Stomach (tissue), 9 donors: ENCODE measurements around the gene FASTKD1. TPM values are rescaled to one million over a fixed set of nuclear protein-coding genes. Genes with fewer than 3 reads are reported as not detected.
A peak's percentile ranks its signal among the peaks of the same experiment; 100 is the strongest.
"Not testable (repeated sequence)": the region's sequence is repeated elsewhere in the genome, so short reads cannot be mapped to it uniquely, and the experiment has no call there.

Experiments used
- DNase-seq, 2 donors: peaks; one replicate each; pipeline versions ENCODE4 v3.0.0 to v3.0.0-alpha.2; 2013 to 2019
- H3K27ac ChIP-seq, 5 donors: fragments of 200-600 bp in 4 of 5; sonication (generic) in 4 of 5; one replicate each; pipeline ENCODE4 v1.5.1; 2013 to 2019; ENCODE audit warnings: mild to moderate bottlenecking in 1 of 5, moderate library complexity in 1 of 5
- H3K27me3 ChIP-seq, 3 donors: fragments of 200-600 bp; sonication (generic); one replicate each; pipeline ENCODE4 v1.5.1; 2017 to 2019; ENCODE audit warnings: mixed run types in 1 of 3
- H3K36me3 ChIP-seq, 4 donors: fragments of 200-600 bp; sonication (generic); 1 replicate in 3 of 4; 2 replicates in 1 of 4; pipeline ENCODE4 v1.5.1; 2016 to 2019
- H3K4me1 ChIP-seq, 4 donors: fragments of 200-600 bp; sonication (generic); one replicate each; pipeline ENCODE4 v1.5.1; 2016 to 2019
- H3K4me3 ChIP-seq, 4 donors: fragments of 200-600 bp; sonication (generic) in 3 of 4; one replicate each; pipeline ENCODE4 v1.5.1; 2016 to 2019; ENCODE audit warnings: mild to moderate bottlenecking in 1 of 4
- H3K9me3 ChIP-seq, 4 donors: fragments of 200-600 bp; sonication (generic); one replicate each; pipeline ENCODE4 v1.5.1; 2016 to 2019
- EP300 ChIP-seq: sonication (generic); formaldehyde crosslinking; IDR thresholded peaks from one replicate; pipeline ENCODE4 v1.6.1; 2017; ENCODE audit warnings: antibody characterized with exemption
- POLR2A ChIP-seq, 4 donors: fragments of 450-650 bp; IDR thresholded peaks; one replicate each; pipeline ENCODE4 v1.6.1; 2016; ENCODE audit warnings: antibody characterized with exemption in 4 of 4, control low read depth in 2 of 4, mild to moderate bottlenecking in 1 of 4, moderate library complexity in 1 of 4
- POLR2AphosphoS5 ChIP-seq, 3 donors: sonication (generic); formaldehyde crosslinking; IDR thresholded peaks; one replicate each; pipeline ENCODE4 v1.6.1; 2016; ENCODE audit warnings: antibody characterized with exemption in 3 of 3
- WGBS, 5 donors: extraction: QIAGEN DNeasy Blood & Tissue Kit in 3 of 5; methylation state at CpG; one replicate each; pipeline versions ENCODE4 v1.1.5 to v1.1.7; 2013 to 2018; 5-methylcytosine and 5-hydroxymethylcytosine counted together
- intact Hi-C: fragments of 100-400 bp; cut with DNase I; formaldehyde crosslinking; loops from one replicate; pipeline ENCODE4 v1.15.1; 2023; ENCODE audit warnings: low total_unique reads
- polyA plus RNA-seq, 3 donors: library from polyadenylated mRNA; stranded (reverse); fragments of 200-250 nt; gene quantifications; one replicate each; pipeline ENCODE4 v1.2.3, GENCODE V29; 2013
- total RNA-seq, 5 donors: library from RNA; depleted of rRNA; stranded (reverse); fragments of >200 nt; gene quantifications; one replicate each; pipeline versions ENCODE4 v1.1.0 to v1.2.3, GENCODE V29; 2014 to 2016
- TF ChIP-seq, protein P1 (sequence below), 7 experiments: fragments of 450-650 bp in 4 of 7; fragments of 200-600 bp in 3 of 7; sonication (generic) in 3 of 7; IDR thresholded peaks; one replicate each; pipeline ENCODE4 v1.5.1; 2016 to 2019; ENCODE audit warnings: antibody characterized with exemption in 7 of 7, control low read depth in 2 of 7, mild to moderate bottlenecking in 1 of 7
- donor health status: healthy with polysubstance abuse.
- donor health status: Bipolar disorder and iron deficiency.
- donor health status: healthy.

FASTKD1 gene
- total and polyA plus RNA-seq, 8 donors: 4.0 to 37.2 (median 21.2) TPM

DNA sequence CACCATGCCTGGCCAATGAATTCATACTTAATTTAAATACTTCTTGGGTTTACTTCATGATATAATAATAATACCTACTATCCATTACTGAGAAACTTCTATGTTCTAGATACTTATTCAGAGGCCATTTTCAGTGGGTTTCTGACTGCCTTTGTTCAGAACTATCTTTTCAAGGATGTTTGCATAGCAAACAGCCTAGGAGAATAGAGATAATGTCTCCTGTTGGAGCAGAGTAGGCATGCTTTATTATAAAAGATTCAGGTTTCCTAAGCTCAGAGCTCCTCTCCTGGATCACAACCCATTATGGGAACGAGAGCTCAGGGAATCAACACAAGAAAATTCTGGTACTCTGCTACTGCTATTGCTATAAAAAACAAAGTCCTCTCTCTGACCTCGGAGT, 11.1 kb downstream of the FASTKD1 start:
- Histone ChIP-seq H3K4me1 (peaks cover 0 to 7% (median 0%) of the 10 kb centered on the region in 4 donors), H3K27me3 (no peaks in the 10 kb centered on the region), H3K36me3 (peaks cover 0 to 24% (median 20%) of the 10 kb centered on the region in 4 donors), H3K4me3 (no peak overlapping the region), H3K27ac (no peak overlapping the region), H3K9me3 (no peaks in the 10 kb centered on the region)
- TF ChIP-seq POLR2AphosphoS5 (IDR thresholded peaks at IDR 0.05) (no peak), POLR2A (IDR thresholded peaks at IDR 0.05) (no peak), EP300 (no peak)
- TF ChIP-seq, protein P1, sequence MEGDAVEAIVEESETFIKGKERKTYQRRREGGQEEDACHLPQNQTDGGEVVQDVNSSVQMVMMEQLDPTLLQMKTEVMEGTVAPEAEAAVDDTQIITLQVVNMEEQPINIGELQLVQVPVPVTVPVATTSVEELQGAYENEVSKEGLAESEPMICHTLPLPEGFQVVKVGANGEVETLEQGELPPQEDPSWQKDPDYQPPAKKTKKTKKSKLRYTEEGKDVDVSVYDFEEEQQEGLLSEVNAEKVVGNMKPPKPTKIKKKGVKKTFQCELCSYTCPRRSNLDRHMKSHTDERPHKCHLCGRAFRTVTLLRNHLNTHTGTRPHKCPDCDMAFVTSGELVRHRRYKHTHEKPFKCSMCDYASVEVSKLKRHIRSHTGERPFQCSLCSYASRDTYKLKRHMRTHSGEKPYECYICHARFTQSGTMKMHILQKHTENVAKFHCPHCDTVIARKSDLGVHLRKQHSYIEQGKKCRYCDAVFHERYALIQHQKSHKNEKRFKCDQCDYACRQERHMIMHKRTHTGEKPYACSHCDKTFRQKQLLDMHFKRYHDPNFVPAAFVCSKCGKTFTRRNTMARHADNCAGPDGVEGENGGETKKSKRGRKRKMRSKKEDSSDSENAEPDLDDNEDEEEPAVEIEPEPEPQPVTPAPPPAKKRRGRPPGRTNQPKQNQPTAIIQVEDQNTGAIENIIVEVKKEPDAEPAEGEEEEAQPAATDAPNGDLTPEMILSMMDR (IDR thresholded peaks at IDR 0.05): no peak
- 40 to 79% (median 49%) methylated on average over 2 of the region's 2 CpGs for WGBS, 5 donors
- intact Hi-C loops: no loop called here
- DNase-seq: peak in 1 of 2 donors; percentile 9

DNA sequence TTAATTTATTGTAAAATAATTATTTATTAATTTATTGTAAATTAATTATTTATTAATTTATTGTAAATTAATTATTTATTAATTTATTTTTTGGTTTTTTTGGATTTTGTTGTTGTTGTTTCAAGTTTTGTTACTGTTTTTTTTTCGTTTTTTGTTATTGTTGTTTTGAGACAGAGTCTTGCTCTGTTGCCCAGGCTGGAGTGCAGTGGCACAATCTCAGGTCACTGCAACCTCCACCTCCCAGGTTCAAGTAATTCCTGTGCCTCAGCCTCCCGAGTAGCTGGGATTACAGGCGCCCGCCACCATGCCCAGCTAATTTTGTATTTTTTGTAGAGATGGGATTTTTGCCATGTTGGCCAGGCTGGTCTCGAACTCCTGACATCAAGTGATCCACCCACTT, 11.6 kb downstream of the FASTKD1 start:
- H3K4me3 ChIP-seq, H3K4me1 ChIP-seq, H3K9me3 ChIP-seq, intact Hi-C loops, DNase-seq, H3K27ac ChIP-seq, H3K27me3 ChIP-seq: not testable (repeated sequence)
- WGBS, 5 donors: 90 to 98% (median 94%) methylated on average over 5 of the region's 5 CpGs
- H3K36me3 ChIP-seq: peaks cover 0 to 24% (median 20%) of the 10 kb centered on the region in 4 donors

DNA sequence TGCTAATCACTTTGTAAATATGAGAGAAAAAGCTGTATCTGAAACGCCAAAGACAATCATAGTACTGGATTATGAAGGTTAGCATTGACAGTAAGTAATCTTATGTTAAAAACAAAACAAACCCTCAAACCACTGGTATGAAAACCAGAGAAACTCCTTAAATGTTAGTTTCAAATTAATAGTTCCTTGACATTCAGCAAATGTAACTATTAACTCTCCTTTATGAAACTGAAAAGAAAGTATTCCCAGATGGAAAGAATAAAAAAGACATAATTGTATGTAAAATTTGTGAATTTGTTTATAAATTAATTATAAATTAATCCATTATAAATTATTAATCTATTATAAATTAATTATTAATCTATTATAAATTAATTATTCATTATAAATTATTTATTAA, 12.3 kb downstream of the FASTKD1 start:
- WGBS, 5 donors: 61 to 85% (median 67%) methylated on average over 1 of the region's 1 CpG
- intact Hi-C loops: no loop called here
- peaks cover 0 to 7% (median 0%) of the 10 kb centered on the region in 4 donors for H3K4me1 ChIP-seq
- peaks cover 0 to 31% (median 26%) of the 10 kb centered on the region in 4 donors for H3K36me3 ChIP-seq
- no peak overlapping the region for H3K27ac ChIP-seq
- DNase-seq: peak in 1 of 2 donors; percentile 4
- H3K4me3 ChIP-seq: no peak overlapping the region
- H3K27me3 ChIP-seq: no peaks in the 10 kb centered on the region
- H3K9me3 ChIP-seq: no peaks in the 10 kb centered on the region
- no peak for TF ChIP-seq EP300

DNA sequence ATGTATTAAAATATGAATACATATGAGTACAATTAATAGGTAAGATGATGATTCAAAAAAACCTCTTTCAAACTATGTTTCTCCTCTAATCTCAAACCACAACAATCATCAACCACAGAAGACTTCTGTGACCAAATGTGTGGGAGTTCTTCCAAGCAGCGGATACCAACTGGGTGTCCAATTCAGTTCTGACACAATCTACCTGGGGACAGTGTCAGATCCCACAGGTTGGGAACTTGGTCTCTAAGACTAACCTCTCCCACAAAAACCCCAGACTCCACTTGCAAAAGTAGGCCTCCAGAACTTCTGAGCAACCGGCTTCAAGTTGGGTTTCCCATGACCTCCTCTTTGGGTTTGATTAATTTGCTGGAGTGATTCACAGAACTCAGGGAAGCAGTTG, 26.9 kb downstream of the FASTKD1 start:
- 87 to 96% (median 92%) methylated on average over 2 of the region's 2 CpGs for WGBS, 5 donors
- Histone ChIP-seq H3K4me1 (peaks cover 0 to 4% (median 0%) of the 10 kb centered on the region in 4 donors), H3K9me3 (no peaks in the 10 kb centered on the region), H3K36me3 (peaks cover 0 to 53% (median 40%) of the 10 kb centered on the region in 4 donors), H3K27ac (no peak overlapping the region), H3K4me3 (no peak overlapping the region), H3K27me3 (no peaks in the 10 kb centered on the region)
- TF ChIP-seq POLR2AphosphoS5 (IDR thresholded peaks at IDR 0.05) (no peak), EP300 (no peak), POLR2A (IDR thresholded peaks at IDR 0.05) (no peak)
- TF ChIP-seq, protein P1 (IDR thresholded peaks at IDR 0.05): no peak
- DNase-seq: no peak
- intact Hi-C loops: no loop called here

DNA sequence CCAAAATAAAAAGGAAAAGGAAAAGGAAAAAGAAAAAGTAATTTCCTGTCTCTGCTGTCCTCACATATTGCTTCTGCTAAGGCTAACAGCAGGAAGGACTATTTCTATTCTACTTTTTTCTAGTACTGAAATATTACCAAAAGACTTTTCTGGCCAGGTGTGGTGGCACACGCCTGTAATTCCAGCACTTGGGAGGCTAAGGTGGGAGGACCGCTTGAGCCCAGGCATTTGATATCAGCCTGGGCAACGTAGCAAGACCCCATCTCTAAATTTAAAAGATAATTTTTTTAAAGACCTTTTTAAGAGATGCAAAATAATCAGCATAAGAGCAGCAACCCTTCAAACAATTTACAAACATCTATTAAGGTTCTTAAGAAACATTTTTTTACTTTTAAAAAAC, 31.2 kb downstream of the FASTKD1 start:
- DNase-seq: no peak
- H3K4me1 ChIP-seq: no peaks in the 10 kb centered on the region
- 90 to 94% (median 93%) methylated on average over 3 of the region's 3 CpGs for WGBS, 5 donors
- TF ChIP-seq POLR2AphosphoS5 (IDR thresholded peaks at IDR 0.05): no peak
- no peak overlapping the region for H3K4me3 ChIP-seq
- intact Hi-C loops: no loop called here
- H3K9me3 ChIP-seq: no peaks in the 10 kb centered on the region
- peaks cover 0 to 66% (median 39%) of the 10 kb centered on the region in 4 donors for H3K36me3 ChIP-seq
- H3K27ac ChIP-seq: no peak overlapping the region
- no peaks in the 10 kb centered on the region for H3K27me3 ChIP-seq

DNA sequence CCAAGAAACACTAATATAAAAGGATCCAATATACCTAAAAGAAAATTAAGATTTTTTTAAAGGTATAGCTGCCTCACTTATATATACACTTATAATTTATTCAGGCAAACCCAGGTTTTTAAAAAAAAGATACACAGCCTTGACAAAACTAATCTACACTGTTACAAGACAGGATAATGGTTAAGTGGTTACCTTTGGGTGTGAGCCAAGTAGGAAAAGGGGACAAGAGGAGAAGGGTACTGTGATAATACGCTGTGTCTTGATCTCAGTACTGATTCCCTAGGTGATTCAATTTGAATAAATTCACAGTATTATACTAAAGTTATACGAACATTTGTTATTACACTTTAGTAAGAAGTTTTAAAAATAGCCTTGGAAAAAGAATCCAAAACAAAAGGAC, 33.5 kb downstream of the FASTKD1 start:
- Histone ChIP-seq H3K27me3 (no peaks in the 10 kb centered on the region), H3K9me3 (no peaks in the 10 kb centered on the region), H3K36me3 (peaks cover 0 to 59% (median 36%) of the 10 kb centered on the region in 4 donors), H3K4me1 (no peaks in the 10 kb centered on the region), H3K4me3 (no peak overlapping the region), H3K27ac (no peak overlapping the region)
- intact Hi-C loops: no loop called here
- DNase-seq: no peak
- WGBS, 5 donors: 69 to 80% (median 79%) methylated on average over 2 of the region's 2 CpGs
- TF ChIP-seq EP300: no peak
- TF ChIP-seq POLR2AphosphoS5 (IDR thresholded peaks at IDR 0.05): no peak
- no peak for TF ChIP-seq POLR2A (IDR thresholded peaks at IDR 0.05)
- TF ChIP-seq, protein P1 (IDR thresholded peaks at IDR 0.05): no peak

DNA sequence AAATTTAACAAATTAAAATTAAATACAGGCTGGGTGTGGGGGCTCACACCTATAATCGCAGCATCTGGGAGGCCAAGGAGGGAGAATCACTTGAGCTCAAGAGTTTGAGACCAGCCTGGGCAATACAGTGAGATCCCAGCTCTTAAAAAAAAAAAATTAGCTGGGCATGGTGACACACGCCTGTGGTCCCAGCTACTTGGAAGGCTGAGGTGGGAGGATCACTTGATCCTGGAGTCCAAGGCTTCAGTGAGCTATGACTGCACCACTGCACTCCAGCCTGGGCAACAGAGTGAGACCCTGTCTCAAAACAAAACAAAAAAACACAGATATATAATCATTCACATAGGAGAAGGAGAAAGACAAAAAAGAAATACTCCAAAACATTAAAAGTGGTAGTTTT, 34.2 kb downstream of the FASTKD1 start:
- H3K4me3 ChIP-seq, DNase-seq, H3K4me1 ChIP-seq, intact Hi-C loops, H3K27me3 ChIP-seq, H3K27ac ChIP-seq, H3K9me3 ChIP-seq: not testable (repeated sequence)
- 95 to 98% (median 97%) methylated on average over 2 of the region's 2 CpGs for WGBS, 5 donors
- peaks cover 0 to 64% (median 39%) of the 10 kb centered on the region in 4 donors for H3K36me3 ChIP-seq
